K562 (cell line): ENCODE results near the gene QSOX2. TPM values are rescaled to one million over a fixed set of nuclear protein-coding genes. Genes with fewer than 3 reads are reported as not detected.

Experiments
- E2F1 ChIP-seq: sonication (generic); formaldehyde crosslinking; IDR thresholded peaks from 2 replicates; pipeline ENCODE4 v1.8.1; 2023; ENCODE audit warnings: mild to moderate bottlenecking, missing genetic modification reagents, moderate library complexity
- MGA ChIP-seq: fragments of 450-650 bp; IDR thresholded peaks from 2 replicates; pipeline ENCODE4 v1.6.1; 2016; ENCODE audit warnings: mild to moderate bottlenecking, moderate library complexity
- ZNF395 ChIP-seq: fragments of 200-800 bp; sonication (Bioruptor generic); IDR thresholded peaks from 2 replicates; pipeline ENCODE4 v1.6.1; 2017; ENCODE audit warnings: missing genetic modification characterization, missing compliant biosample characterization
- ZNF398 ChIP-seq: fragments of 250-450 bp; sonication (Bioruptor Pico); IDR thresholded peaks from 2 replicates; pipeline ENCODE4 v1.8.0; 2021; ENCODE audit warnings: moderate library complexity, mild to moderate bottlenecking, inconsistent platforms
- ZNF592 ChIP-seq: fragments of 450-650 bp; IDR thresholded peaks from 2 replicates; pipeline ENCODE4 v1.6.1; 2017; ENCODE audit warnings: antibody characterized with exemption, mild to moderate bottlenecking
- polyA plus RNA-seq, 8 experiments: library from polyadenylated mRNA; depleted of rRNA in 4 of 8; stranded (reverse) in 5 of 8; unstranded in 3 of 8; fragments of >200 nt; fragmentation: Nextera tagmentation in 2 of 8; fragmentation: Illumina TruSeq in 1 of 8; extraction: Ambion mirVana in 2 of 8; extraction: Trizol in 1 of 8; gene quantifications; 2 replicates each; pipeline versions ENCODE4 v1.2.1 to v1.2.3, GENCODE V29; 2011 to 2014; ENCODE audit warnings: inconsistent platforms in 1 of 8, missing spikeins in 1 of 8
- total RNA-seq, 7 experiments: library from RNA; depleted of rRNA in 6 of 7; stranded (reverse); fragments of >200 nt in 6 of 7; fragmentation: Illumina TruSeq in 2 of 7; extraction: Trizol in 2 of 7; gene quantifications; 2 replicates each; pipeline versions ENCODE4 v1.2.1 to v1.2.3, GENCODE V29; 2011 to 2021; ENCODE audit warnings: low replicate concordance in 1 of 7

QSOX2 gene
- total and polyA plus RNA-seq, 9 of the 15 experiments (the other 6 are each of a cell fraction or from before 2014, with no cell fraction given) = 0.51 to 23.7 (median 12.7) TPM

GRCh38 chr9:136206602-136207275 lies 38.9 kb downstream of the QSOX2 start (continued):
- no peak for TF ChIP-seq ZNF398
- TF ChIP-seq ZNF395 (CRISPR knock-in tag) = peak; percentile 97
- no peak for TF ChIP-seq E2F1 (CRISPR knock-in tag)
- peak; percentile 71; the same call in 1 of the 2 replicates for TF ChIP-seq ZNF592
- peak; percentile 90 for TF ChIP-seq MGA
